K562 (cell line): Measurements from ENCODE around the gene PDCD6IP. TPM values are rescaled to one million over a fixed set of nuclear protein-coding genes. Genes with fewer than 3 reads are reported as not detected.
"Not testable (repeated sequence)": the region's sequence is repeated elsewhere in the genome, so short reads cannot be mapped to it uniquely, and the experiment has no call there.

Experiments
- ATAC-seq: fragments of 200-7000 bp; cut with Tn5 transposase; 3 replicates; pipeline ENCODE4 v1.9.1; 2020; ENCODE audit warnings: moderate library complexity
- BruUV-seq: library from RNA; stranded (reverse); fragments of 400-500 nt; replicated peaks from 2 replicates; lab custom pipeline; 2021; lab: Mats Ljungman, UMichigan
- CTCF ChIA-PET: fragments of 300-600 bp; formaldehyde crosslinking; extraction: SDS; loops from one replicate; lab custom pipeline; 2021; ENCODE audit warnings: low intra/inter-chr PET ratio; lab: Yijun Ruan, JAX
- POLR2A ChIA-PET: fragments of 300-600, 350-650 bp; sonication (Branson Sonifier 250); formaldehyde crosslinking; extraction: SDS; loops from one replicate; lab custom pipeline; 2021; ENCODE audit warnings: antibody characterized with exemption, inconsistent platforms; lab: Yijun Ruan, JAX
- DNase-seq, 4 experiments: peaks; one replicate each; pipeline versions ENCODE4 v3.0.0 to v3.0.0-alpha.2; 2011 to 2018; ENCODE audit warnings: low spot score in 3 of 4, mixed read lengths in 3 of 4; ENCODE audit errors: extremely low read depth in 1 of 4
- FAIRE-seq: peaks from 2 replicates; lab custom pipeline; 2011; peaks lifted over from hg19 to GRCh38; lab: Jason Lieb, UNC
- H2AFZ ChIP-seq: 2 replicates; pipeline ENCODE4 v1.6.0; 2011; ENCODE audit warnings: low read depth, low read length, control low read depth, inconsistent platforms
- H3K27ac ChIP-seq: fragments of 200-600 bp; 3 replicates; pipeline ENCODE4 v1.8.0; 2011; ENCODE audit warnings: low read depth, mild to moderate bottlenecking, control low read depth, inconsistent platforms, low read length, moderate library complexity, mixed read lengths; ENCODE audit errors: extremely low read depth
- H3K27me3 ChIP-seq, 2 experiments: fragments of 300-600 bp in 1 of 2; 2 replicates in 1 of 2; 3 replicates in 1 of 2; pipeline versions ENCODE4 v1.6.0 to v1.8.0; 2011; ENCODE audit warnings: inconsistent platforms in 2 of 2, low read length in 2 of 2, mild to moderate bottlenecking in 1 of 2, mixed read lengths in 1 of 2, moderate library complexity in 1 of 2; ENCODE audit not compliant: control insufficient read depth in 2 of 2, insufficient read depth in 2 of 2
- H3K36me3 ChIP-seq: fragments of 300-600 bp; 3 replicates; pipeline ENCODE4 v1.8.0; 2011; ENCODE audit warnings: mild to moderate bottlenecking, low read length, inconsistent platforms; ENCODE audit not compliant: control insufficient read depth, insufficient read depth
- H3K4me1 ChIP-seq, 2 experiments: fragments of 200-600 bp in 1 of 2; replicated peaks in 1 of 2; 2 replicates in 1 of 2; 3 replicates in 1 of 2; pipeline versions ENCODE4 v1.5.1 to v1.8.0; 2011; ENCODE audit warnings: inconsistent platforms in 2 of 2, low read length in 2 of 2, mild to moderate bottlenecking in 1 of 2, mixed read lengths in 1 of 2, moderate library complexity in 1 of 2; ENCODE audit not compliant: control insufficient read depth in 2 of 2, insufficient read depth in 2 of 2
- H3K4me2 ChIP-seq: 2 replicates; pipeline ENCODE4 v1.6.1; 2011; ENCODE audit warnings: low read length, control low read depth, inconsistent platforms, mixed read lengths; ENCODE audit not compliant: insufficient read depth
- H3K4me3 ChIP-seq: fragments of 200-600 bp; sonication (generic), shearing (Covaris generic); 2 replicates; pipeline ENCODE4 v1.5.1; 2016; ENCODE audit warnings: control low read depth, inconsistent platforms
- H3K79me2 ChIP-seq: fragments of 200-600 bp; 3 replicates; pipeline ENCODE4 v1.8.0; 2011; ENCODE audit warnings: low read length, inconsistent platforms; ENCODE audit not compliant: control insufficient read depth, insufficient read depth
- H3K9ac ChIP-seq, 2 experiments: 2 replicates each; pipeline versions ENCODE4 v1.6.0 to v1.6.1; 2011; ENCODE audit warnings: low read depth in 2 of 2, low read length in 2 of 2, control low read depth in 1 of 2, inconsistent platforms in 1 of 2, mild to moderate bottlenecking in 1 of 2, mixed read lengths in 1 of 2; ENCODE audit not compliant: insufficient read depth in 1 of 2
- H3K9me1 ChIP-seq: one replicate; pipeline ENCODE4 v1.6.0; 2011; ENCODE audit warnings: inconsistent platforms, mild to moderate bottlenecking, low read length, moderate library complexity; ENCODE audit not compliant: control insufficient read depth, insufficient read depth
- H3K9me3 ChIP-seq: replicated peaks from 2 replicates; pipeline ENCODE4 v1.5.1; 2011; ENCODE audit warnings: low read depth, low read length, inconsistent platforms; ENCODE audit not compliant: control insufficient read depth, insufficient read depth
- H4K20me1 ChIP-seq: replicated peaks from 2 replicates; pipeline ENCODE4 v1.6.1; 2011; ENCODE audit warnings: low read length, inconsistent platforms, mixed read lengths; ENCODE audit not compliant: control insufficient read depth, insufficient read depth
- C11orf30 ChIP-seq: fragments of 450-650 bp; IDR thresholded peaks from 2 replicates; pipeline ENCODE4 v1.6.1; 2016; ENCODE audit warnings: low read depth, mild to moderate bottlenecking
- EGR1 ChIP-seq: fragments of 450-650 bp; conservative IDR thresholded peaks from 2 replicates; pipeline ENCODE4 v1.6.1; 2017; ENCODE audit warnings: mild to moderate bottlenecking
- MAFF ChIP-seq: IDR thresholded peaks from 2 replicates; pipeline ENCODE4 v1.6.1; 2012; ENCODE audit warnings: low read length, improper control_type of control experiment
- MAFG ChIP-seq: fragments of 450-650 bp; conservative IDR thresholded peaks from 2 replicates; pipeline ENCODE4 v1.6.1; 2016; ENCODE audit warnings: missing genetic modification characterization, missing compliant biosample characterization
- MAFK ChIP-seq: IDR thresholded peaks from 2 replicates; pipeline ENCODE4 v1.6.1; 2011; ENCODE audit warnings: low read length, improper control_type of control experiment
- ZNF316 ChIP-seq: fragments of 450-650 bp; IDR thresholded peaks from 2 replicates; pipeline ENCODE4 v1.6.1; 2016
- WGBS: fragments of 100-300 bp; shearing (Covaris generic); methylation state at CpG from one replicate; pipeline ENCODE4 v1.1.6; 2016; ENCODE audit warnings: low coverage, mixed read lengths; ENCODE audit not compliant: insufficient coverage; ENCODE audit errors: missing lambda C conversion rate; 5-methylcytosine and 5-hydroxymethylcytosine counted together
- in situ Hi-C: fragments of 300-500 bp; cut with MboI; formaldehyde crosslinking; loops from 4 replicates; pipeline ENCODE4 v1.15.0; 2018; ENCODE audit warnings: inconsistent platforms, mixed read lengths
- intact Hi-C: fragments of 100-400 bp; cut with micrococcal nuclease; formaldehyde crosslinking; loops from 2 replicates; pipeline ENCODE4 v1.14.2; 2022
- polyA plus RNA-seq, 8 experiments: library from polyadenylated mRNA; depleted of rRNA in 4 of 8; stranded (reverse) in 5 of 8; unstranded in 3 of 8; fragments of >200 nt; fragmentation: Nextera tagmentation in 2 of 8; fragmentation: Illumina TruSeq in 1 of 8; extraction: Ambion mirVana in 2 of 8; extraction: Trizol in 1 of 8; gene quantifications; 2 replicates each; pipeline versions ENCODE4 v1.2.1 to v1.2.3, GENCODE V29; 2011 to 2014; ENCODE audit warnings: inconsistent platforms in 1 of 8, missing spikeins in 1 of 8
- total RNA-seq, 7 experiments: library from RNA; depleted of rRNA in 6 of 7; stranded (reverse); fragments of >200 nt in 6 of 7; fragmentation: Illumina TruSeq in 2 of 7; extraction: Trizol in 2 of 7; gene quantifications; 2 replicates each; pipeline versions ENCODE4 v1.2.1 to v1.2.3, GENCODE V29; 2011 to 2021; ENCODE audit warnings: low replicate concordance in 1 of 7

Gene PDCD6IP
- total and polyA plus RNA-seq, 9 of the 15 experiments (the other 6 are each of a cell fraction or from before 2014, with no cell fraction given): 40.2 to 302 (median 122) TPM

- in situ Hi-C loops, H3K27me3 ChIP-seq, H3K4me3 ChIP-seq, H2AFZ ChIP-seq, H3K9me1 ChIP-seq, H3K4me2 ChIP-seq, H3K9ac ChIP-seq, POLR2A ChIA-PET, ATAC-seq, intact Hi-C loops, FAIRE-seq, DNase-seq, H3K27ac ChIP-seq, H4K20me1 ChIP-seq, H3K4me1 ChIP-seq, CTCF ChIA-PET, H3K9me3 ChIP-seq: not testable (repeated sequence)
- 77% methylated on average over 3 of the region's 3 CpGs for WGBS
- 0 out of 2 replicates have a peak, but pooled peaks have one; percentile 17 for TF ChIP-seq EGR1
- TF ChIP-seq, all 486 proteins: peak for 1; not testable (repeated sequence) for 485
- H3K36me3 ChIP-seq: peaks cover 54% of the 10 kb centered on the region
- BruUV-seq, H3K79me2 ChIP-seq: not testable (repeated sequence)
Observed at GRCh38 chr3:33850599-33850998, 52.2 kb downstream of the PDCD6IP start.

- 56% methylated on average over 1 of the region's 1 CpG for WGBS
- CTCF ChIA-PET: not testable (repeated sequence)
Observed at GRCh38 chr3:33855407-33855806, 57.0 kb downstream of the PDCD6IP start.

More at GRCh38 chr3:33855407-33855806, 57.0 kb downstream of the PDCD6IP start:
- H3K4me1 ChIP-seq, H3K4me2 ChIP-seq, FAIRE-seq, intact Hi-C loops, in situ Hi-C loops: not testable (repeated sequence)
- TF ChIP-seq MAFG (tag) (peak; percentile 54), MAFF (peak; percentile 35; the same call in 1 of the 2 replicates), ZNF316 (peak; percentile 87), MAFK (0 out of 2 replicates have a peak, but pooled peaks have one; percentile 4), C11orf30 (peak; percentile 76)
- TF ChIP-seq, all 486 proteins: peak for 5; not testable (repeated sequence) for 481
- DNase-seq, H3K4me3 ChIP-seq, POLR2A ChIA-PET, H4K20me1 ChIP-seq, H3K9me3 ChIP-seq, H2AFZ ChIP-seq, H3K27ac ChIP-seq, H3K27me3 ChIP-seq, H3K79me2 ChIP-seq, BruUV-seq, H3K9me1 ChIP-seq, H3K9ac ChIP-seq: not testable (repeated sequence)
- peak; percentile 37; the same call in 1 of the 3 replicates for ATAC-seq
- peaks cover 59% of the 10 kb centered on the region for H3K36me3 ChIP-seq
